BLaER1 treated with 17β-estradiol and CSF1 and Interleukin-3, amounts not matched to agents 10 nM and 100 nM (cell line): ENCODE results near the gene RASGRF1.

Source experiments
- H3K27ac ChIP-seq, 11 experiments: shearing (Covaris generic); formaldehyde crosslinking; 2 replicates each; pipeline ENCODE4 v1.8.1; 2022
- H3K27me3 ChIP-seq, 11 experiments: shearing (Covaris generic); formaldehyde crosslinking; 2 replicates each; pipeline ENCODE4 v1.8.1; 2022
- H3K36me3 ChIP-seq, 11 experiments: shearing (Covaris generic); formaldehyde crosslinking; 2 replicates each; pipeline ENCODE4 v1.8.1; 2022
- H3K4me1 ChIP-seq, 10 experiments: shearing (Covaris generic); formaldehyde crosslinking; 2 replicates each; pipeline ENCODE4 v1.8.1; 2022
- H3K4me2 ChIP-seq, 11 experiments: shearing (Covaris generic); formaldehyde crosslinking; 2 replicates each; pipeline ENCODE4 v1.8.1; 2022
- H3K4me3 ChIP-seq, 10 experiments: shearing (Covaris generic); formaldehyde crosslinking; 2 replicates each; pipeline ENCODE4 v1.8.1; 2022
- H3K9ac ChIP-seq, 11 experiments: shearing (Covaris generic); formaldehyde crosslinking; 2 replicates each; pipeline ENCODE4 v1.8.1; 2022
- H3K9me3 ChIP-seq, 11 experiments: shearing (Covaris generic); formaldehyde crosslinking; replicated peaks in 1 of 11; 2 replicates each; pipeline ENCODE4 v1.8.1; 2022
- H4K20me1 ChIP-seq, 11 experiments: shearing (Covaris generic); formaldehyde crosslinking; 2 replicates each; pipeline ENCODE4 v1.8.1; 2022
- Cebpa-rat ChIP-seq, 11 experiments: shearing (Covaris generic); IDR thresholded peaks; 2 replicates each; pipeline ENCODE4 v1.8.1; 2022

Gene RASGRF1, protein sequence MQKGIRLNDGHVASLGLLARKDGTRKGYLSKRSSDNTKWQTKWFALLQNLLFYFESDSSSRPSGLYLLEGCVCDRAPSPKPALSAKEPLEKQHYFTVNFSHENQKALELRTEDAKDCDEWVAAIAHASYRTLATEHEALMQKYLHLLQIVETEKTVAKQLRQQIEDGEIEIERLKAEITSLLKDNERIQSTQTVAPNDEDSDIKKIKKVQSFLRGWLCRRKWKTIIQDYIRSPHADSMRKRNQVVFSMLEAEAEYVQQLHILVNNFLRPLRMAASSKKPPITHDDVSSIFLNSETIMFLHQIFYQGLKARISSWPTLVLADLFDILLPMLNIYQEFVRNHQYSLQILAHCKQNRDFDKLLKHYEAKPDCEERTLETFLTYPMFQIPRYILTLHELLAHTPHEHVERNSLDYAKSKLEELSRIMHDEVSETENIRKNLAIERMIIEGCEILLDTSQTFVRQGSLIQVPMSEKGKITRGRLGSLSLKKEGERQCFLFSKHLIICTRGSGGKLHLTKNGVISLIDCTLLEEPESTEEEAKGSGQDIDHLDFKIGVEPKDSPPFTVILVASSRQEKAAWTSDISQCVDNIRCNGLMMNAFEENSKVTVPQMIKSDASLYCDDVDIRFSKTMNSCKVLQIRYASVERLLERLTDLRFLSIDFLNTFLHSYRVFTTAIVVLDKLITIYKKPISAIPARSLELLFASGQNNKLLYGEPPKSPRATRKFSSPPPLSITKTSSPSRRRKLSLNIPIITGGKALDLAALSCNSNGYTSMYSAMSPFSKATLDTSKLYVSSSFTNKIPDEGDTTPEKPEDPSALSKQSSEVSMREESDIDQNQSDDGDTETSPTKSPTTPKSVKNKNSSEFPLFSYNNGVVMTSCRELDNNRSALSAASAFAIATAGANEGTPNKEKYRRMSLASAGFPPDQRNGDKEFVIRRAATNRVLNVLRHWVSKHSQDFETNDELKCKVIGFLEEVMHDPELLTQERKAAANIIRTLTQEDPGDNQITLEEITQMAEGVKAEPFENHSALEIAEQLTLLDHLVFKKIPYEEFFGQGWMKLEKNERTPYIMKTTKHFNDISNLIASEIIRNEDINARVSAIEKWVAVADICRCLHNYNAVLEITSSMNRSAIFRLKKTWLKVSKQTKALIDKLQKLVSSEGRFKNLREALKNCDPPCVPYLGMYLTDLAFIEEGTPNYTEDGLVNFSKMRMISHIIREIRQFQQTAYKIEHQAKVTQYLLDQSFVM (N-terminal part only)

DNA sequence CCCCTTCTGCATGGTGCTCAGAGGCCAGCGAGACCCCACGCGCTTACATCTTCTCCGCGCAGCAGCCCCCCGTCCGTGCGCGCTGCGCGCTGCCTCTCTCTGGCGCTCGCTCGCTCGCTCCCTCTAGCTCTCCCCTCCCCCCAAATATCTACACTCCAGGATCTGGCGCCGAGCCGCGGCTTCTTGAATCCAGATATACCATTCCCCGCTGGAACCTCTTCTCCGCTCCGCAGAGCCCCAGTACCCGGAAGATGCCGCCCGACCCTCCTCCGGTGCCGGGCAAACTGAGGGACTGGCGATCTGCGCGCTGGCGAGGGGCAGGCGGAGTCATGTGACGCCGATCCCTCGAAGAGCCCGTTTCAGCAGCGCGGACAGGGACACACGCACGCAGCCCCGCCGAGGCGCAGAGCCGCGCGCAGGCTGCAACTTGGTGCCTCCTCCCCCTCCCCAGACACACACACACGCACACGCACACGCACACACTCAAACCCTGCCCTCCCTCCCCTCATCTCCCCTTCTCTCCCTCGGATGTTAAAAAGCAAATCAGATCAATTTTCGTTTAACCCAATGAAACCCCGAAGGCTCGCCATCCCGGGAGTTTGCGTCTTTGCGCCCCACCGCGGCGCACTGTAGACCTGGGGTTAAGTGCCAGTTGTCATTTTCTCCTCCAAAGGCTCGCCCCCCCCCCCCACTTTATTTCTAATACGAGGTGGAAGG is at the start of gene RASGRF1:
Gene RASGRF1, minus strand, starts transcription at position 294 of the 717 bp plus-strand sequence. Its CDS starts 282 bp downstream, at position 12.
- H4K20me1 ChIP-seq: peaks cover 0 to 22% (median 16%) of the 10 kb centered on the region in 11 experiments; a peak in 12 of 22 replicates
- no peaks in the 10 kb centered on the region for H3K36me3 ChIP-seq
- peaks cover 65 to 91% (median 78%) of the 10 kb centered on the region in 11 experiments for H3K27me3 ChIP-seq
- no peak within 1 kb of the TSS for H3K27ac ChIP-seq
- peaks cover 0 to 16% (median 8%) of the 10 kb centered on the region in 11 experiments; a peak in 11 of 22 replicates for H3K9me3 ChIP-seq
- no peak within 1 kb of the TSS for H3K9ac ChIP-seq
- no peak for TF ChIP-seq Cebpa-rat (IDR thresholded peaks at IDR 0.05)
- H3K4me3 ChIP-seq: peak within 1 kb of the TSS; percentile 30 to 63 (median 44); a peak in 19 of 20 replicates
- peaks cover 14 to 24% (median 19%) of the 10 kb centered on the region in 10 experiments; a peak in 18 of 20 replicates for H3K4me1 ChIP-seq
- peak within 1 kb of the TSS; percentile 62 to 90 (median 71) for H3K4me2 ChIP-seq

DNA sequence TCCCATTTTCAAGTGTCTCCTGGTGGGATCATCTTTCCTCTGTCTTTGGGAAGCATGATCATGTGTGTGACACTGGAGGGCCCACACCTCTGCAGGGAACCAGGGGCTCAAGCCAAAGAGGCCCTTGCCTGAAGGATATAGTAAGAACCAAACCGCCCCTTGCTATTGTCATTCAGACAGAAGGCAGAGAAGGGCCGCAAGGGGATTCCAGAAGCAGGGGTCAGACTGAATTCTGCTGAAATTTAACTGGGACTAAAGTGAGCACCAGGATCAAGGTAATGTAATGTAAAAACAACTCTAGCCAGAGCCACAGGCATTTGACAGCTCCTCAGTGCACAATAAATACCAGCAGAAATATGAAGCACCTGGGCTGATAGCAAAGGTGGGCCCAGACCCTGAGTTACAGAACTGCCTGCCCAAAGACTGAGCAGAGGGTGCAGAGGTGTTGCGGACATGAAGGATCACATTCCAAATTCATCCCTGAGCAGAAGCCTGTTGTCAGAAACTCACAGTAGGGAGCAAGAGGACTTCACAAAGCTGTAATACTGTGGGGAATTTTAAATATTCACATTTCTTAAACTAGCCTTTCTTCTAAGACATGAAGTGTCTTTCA is 46.0 kb upstream of the RASGRF1 start:
- H4K20me1 ChIP-seq: no peaks in the 10 kb centered on the region
- H3K9ac ChIP-seq: no peak overlapping the region
- no peak overlapping the region for H3K4me3 ChIP-seq
- TF ChIP-seq Cebpa-rat (IDR thresholded peaks at IDR 0.05): no peak
- H3K36me3 ChIP-seq: no peaks in the 10 kb centered on the region
- H3K9me3 ChIP-seq: peaks cover 5 to 28% (median 15%) of the 10 kb centered on the region in 11 experiments
- no peak overlapping the region for H3K4me2 ChIP-seq
- H3K27me3 ChIP-seq: no peaks in the 10 kb centered on the region
- no peak overlapping the region for H3K27ac ChIP-seq
- no peaks in the 10 kb centered on the region for H3K4me1 ChIP-seq

DNA sequence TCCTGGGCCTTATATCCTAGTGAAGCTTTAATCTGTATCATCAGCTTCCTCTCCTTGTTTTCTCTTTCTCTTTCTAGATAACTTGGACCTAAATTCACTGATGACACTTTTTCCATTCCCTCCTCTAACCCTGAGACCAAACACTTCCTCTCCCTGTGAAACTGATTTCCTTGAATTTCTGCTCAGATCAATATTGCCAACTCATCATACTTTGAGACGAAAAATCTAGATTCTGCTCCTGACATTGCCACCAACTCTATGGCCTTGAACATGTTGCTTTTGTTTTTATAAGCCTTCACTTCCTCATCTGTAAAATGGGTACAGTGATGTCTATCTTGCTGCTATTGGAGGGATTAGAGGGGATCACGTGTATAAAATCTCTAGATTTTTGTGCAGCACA is 42.7 kb upstream of the RASGRF1 start:
- Histone ChIP-seq H3K9me3 (peaks cover 19 to 43% (median 28%) of the 10 kb centered on the region in 11 experiments), H3K4me3 (no peak overlapping the region), H3K4me2 (no peak overlapping the region), H3K9ac (no peak overlapping the region), H3K36me3 (no peaks in the 10 kb centered on the region), H3K27ac (no peak overlapping the region), H3K4me1 (no peaks in the 10 kb centered on the region), H3K27me3 (no peaks in the 10 kb centered on the region), H4K20me1 (no peaks in the 10 kb centered on the region)
- TF ChIP-seq Cebpa-rat (IDR thresholded peaks at IDR 0.05): no peak

GRCh38 chr15:79132770-79133169 is 42.2 kb upstream of the RASGRF1 start:
- no peak overlapping the region for H3K4me3 ChIP-seq
- no peaks in the 10 kb centered on the region for H3K27me3 ChIP-seq
- H3K9me3 ChIP-seq: peaks cover 19 to 43% (median 29%) of the 10 kb centered on the region in 11 experiments
- no peak for TF ChIP-seq Cebpa-rat (IDR thresholded peaks at IDR 0.05)
- no peaks in the 10 kb centered on the region for H3K4me1 ChIP-seq
- no peak overlapping the region for H3K27ac ChIP-seq
- no peaks in the 10 kb centered on the region for H3K36me3 ChIP-seq
- H3K9ac ChIP-seq: no peak overlapping the region
- no peak overlapping the region for H3K4me2 ChIP-seq
- H4K20me1 ChIP-seq: no peaks in the 10 kb centered on the region

DNA sequence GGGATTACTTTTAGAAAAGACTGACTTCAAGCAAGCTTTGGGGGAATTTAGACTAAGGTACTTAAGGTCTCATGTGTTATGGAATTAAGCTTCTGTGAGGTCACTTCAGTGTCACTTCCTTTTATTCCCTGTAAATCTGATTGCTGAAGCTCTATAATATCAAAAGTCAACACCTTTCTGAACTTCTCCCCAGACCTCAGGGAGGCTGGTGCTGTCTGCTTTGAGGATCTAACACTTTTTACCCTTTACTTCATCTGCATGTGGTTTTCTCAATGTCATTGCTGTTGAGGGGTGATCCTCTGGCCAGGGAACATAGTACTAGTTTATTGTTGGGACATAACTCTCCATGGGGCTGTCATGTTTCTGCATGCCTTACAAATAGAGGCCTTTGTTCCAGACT is 41.8 kb upstream of the RASGRF1 start:
- Histone ChIP-seq H3K9ac (no peak overlapping the region), H4K20me1 (no peaks in the 10 kb centered on the region), H3K27ac (no peak overlapping the region), H3K4me3 (no peak overlapping the region), H3K9me3 (peaks cover 19 to 43% (median 30%) of the 10 kb centered on the region in 11 experiments), H3K4me2 (no peak overlapping the region), H3K4me1 (no peaks in the 10 kb centered on the region), H3K27me3 (no peaks in the 10 kb centered on the region), H3K36me3 (no peaks in the 10 kb centered on the region)
- TF ChIP-seq Cebpa-rat (IDR thresholded peaks at IDR 0.05): no peak

GRCh38 chr15:79130535-79131130 is 40.1 kb upstream of the RASGRF1 start:
- TF ChIP-seq Cebpa-rat (IDR thresholded peaks at IDR 0.05): no peak
- Histone ChIP-seq H3K4me2 (no peak overlapping the region), H3K4me1 (no peaks in the 10 kb centered on the region)

GRCh38 chr15:79129235-79129634 is 38.7 kb upstream of the RASGRF1 start:
- no peak for TF ChIP-seq Cebpa-rat (IDR thresholded peaks at IDR 0.05)
- Histone ChIP-seq H3K27ac (no peak overlapping the region), H3K27me3 (no peaks in the 10 kb centered on the region)

More at GRCh38 chr15:79130535-79131130, 40.1 kb upstream of the RASGRF1 start:
- peaks cover 19 to 43% (median 30%) of the 10 kb centered on the region in 11 experiments for H3K9me3 ChIP-seq
- H3K36me3 ChIP-seq: no peaks in the 10 kb centered on the region
- H4K20me1 ChIP-seq: no peaks in the 10 kb centered on the region
- no peak overlapping the region for H3K9ac ChIP-seq
- no peak overlapping the region for H3K4me3 ChIP-seq
- H3K27ac ChIP-seq: no peak overlapping the region
- H3K27me3 ChIP-seq: no peaks in the 10 kb centered on the region

More at GRCh38 chr15:79129235-79129634, 38.7 kb upstream of the RASGRF1 start:
- Histone ChIP-seq H3K36me3 (no peaks in the 10 kb centered on the region), H3K9ac (no peak overlapping the region), H3K4me3 (no peak overlapping the region), H3K4me2 (no peak overlapping the region), H3K4me1 (peaks cover 0 to 4% (median 0%) of the 10 kb centered on the region in 10 experiments; a peak in 1 of 20 replicates), H4K20me1 (no peaks in the 10 kb centered on the region), H3K9me3 (peaks cover 19 to 43% (median 30%) of the 10 kb centered on the region in 11 experiments)
